Measurements from ENCODE around the gene ZNF346. TPM values are rescaled to one million over a fixed set of nuclear protein-coding genes. Genes with fewer than 3 reads are reported as not detected.
A peak's percentile ranks its signal among the peaks of the same experiment; 100 is the strongest.

Gene ZNF346
- total and polyA plus RNA-seq, 2 of the 13 experiments (the other 11 are each of a cell fraction or from before 2014, with no cell fraction given): 8.6 to 19.4 TPM

- TF ChIP-seq MTERF4 (CRISPR knock-in tag; IDR thresholded peaks at IDR 0.05) (no peak), MED1 (CRISPR knock-in tag; IDR thresholded peaks at IDR 0.05) (peak; percentile 69), ZNF484 (CRISPR knock-in tag; IDR thresholded peaks at IDR 0.05; ENCODE audit: borderline replicate concordance, low read depth) (no peak), MTA1 (CRISPR knock-in tag; IDR thresholded peaks at IDR 0.05; ENCODE audit: borderline replicate concordance) (peak; percentile 69), ZNF468 (CRISPR knock-in tag; IDR thresholded peaks at IDR 0.05) (no peak), SOX13 (IDR thresholded peaks at IDR 0.05) (no peak), SOX13 (CRISPR knock-in tag; conservative IDR thresholded peaks at IDR 0.05 in 1 of 2, IDR thresholded peaks at IDR 0.05 in 1 of 2) (peak in 1 of 2 experiments; percentile 13; a peak in 1 of 4 replicates), HNRNPUL1 (IDR thresholded peaks at IDR 0.05; ENCODE audit: low read depth, low read length) (no peak), SAFB2 (CRISPR knock-in tag; IDR thresholded peaks at IDR 0.05; ENCODE audit: borderline replicate concordance, low read depth) (no peak), GMEB2 (CRISPR knock-in tag; IDR thresholded peaks at IDR 0.05; ENCODE audit: low read depth) (no peak), HIVEP1 (CRISPR knock-in tag; IDR thresholded peaks at IDR 0.05) (no peak), ATF7-NPFF (CRISPR knock-in tag; IDR thresholded peaks at IDR 0.05; ENCODE audit: low read depth) (peak; percentile 16; the same call in 1 of the 2 replicates), HMGA1 (CRISPR knock-in tag; conservative IDR thresholded peaks at IDR 0.05) (no peak), ZMYM3 (CRISPR knock-in tag; IDR thresholded peaks at IDR 0.05) (peak; percentile 40; the same call in 1 of the 2 replicates), NR2F6 (IDR thresholded peaks at IDR 0.05) (0 out of 2 replicates have a peak, but pooled peaks have one; percentile 21), NR2F6 (CRISPR knock-in tag; IDR thresholded peaks at IDR 0.05) (peak; percentile 73; the same call in 1 of the 2 replicates), ZNF644 (CRISPR knock-in tag; IDR thresholded peaks at IDR 0.05; ENCODE audit: low read depth) (no peak), SIX1 (CRISPR knock-in tag; IDR thresholded peaks at IDR 0.05; ENCODE audit: borderline replicate concordance) (no peak), ZBTB7B (CRISPR knock-in tag; IDR thresholded peaks at IDR 0.05) (peak; percentile 56; the same call in 1 of the 2 replicates), KDM3A (CRISPR knock-in tag; IDR thresholded peaks at IDR 0.05; ENCODE audit: low read depth) (no peak), ZNF432 (CRISPR knock-in tag; IDR thresholded peaks at IDR 0.05; ENCODE audit: borderline replicate concordance) (no peak), RERE (CRISPR knock-in tag; IDR thresholded peaks at IDR 0.05; ENCODE audit: low read depth) (no peak)
Observed at GRCh38 chr5:177097016-177097985, 74.8 kb downstream of the ZNF346 start (continued).
